Left lung (tissue), 10 donors: ENCODE data around the gene PMFBP1. TPM values are rescaled to one million over a fixed set of nuclear protein-coding genes. Genes with fewer than 3 reads are reported as not detected.

Experiments used
- ATAC-seq: fragments of 200-7000 bp; cut with Tn5 transposase; one replicate; pipeline ENCODE4 v1.9.1; 2020; ENCODE audit warnings: moderate library complexity
- DNase-seq, 4 donors: peaks; one replicate each; pipeline ENCODE4 v3.0.0-alpha.2; 2013 to 2020
- H3K27ac ChIP-seq, 2 donors: fragments of 200-600 bp; sonication (generic) in 1 of 2; one replicate each; pipeline versions ENCODE4 v1.5.0 to v1.8.0; 2020 to 2021
- H3K27me3 ChIP-seq, 2 donors: fragments of 200-600 bp; sonication (generic) in 1 of 2; one replicate each; pipeline versions ENCODE4 v1.5.0 to v1.8.0; 2020 to 2021
- H3K36me3 ChIP-seq, 2 donors: fragments of 200-600 bp; sonication (generic) in 1 of 2; one replicate each; pipeline versions ENCODE4 v1.5.0 to v1.8.0; 2020 to 2021
- H3K4me1 ChIP-seq, 2 donors: fragments of 200-600 bp; one replicate each; pipeline ENCODE4 v1.8.0; 2021
- H3K4me3 ChIP-seq, 2 donors: fragments of 200-600 bp; sonication (generic) in 1 of 2; one replicate each; pipeline versions ENCODE4 v1.5.0 to v1.8.0; 2020 to 2021; ENCODE audit warnings: mild to moderate bottlenecking in 1 of 2
- H3K9me3 ChIP-seq, 2 donors: fragments of 200-600 bp; sonication (generic) in 1 of 2; one replicate each; pipeline versions ENCODE4 v1.5.0 to v1.8.0; 2020 to 2021
- CTCF ChIP-seq, 2 donors: fragments of 200-600 bp; sonication (generic) in 1 of 2; IDR thresholded peaks; one replicate each; pipeline versions ENCODE4 v1.5.0 to v1.8.0; 2021; ENCODE audit warnings: antibody characterized with exemption in 2 of 2
- intact Hi-C, 2 donors: fragments of 100-400 bp; cut with DNase I; formaldehyde crosslinking; loops; one replicate each; pipeline versions ENCODE4 v1.11.2 to v1.14.2; 2022
- polyA plus RNA-seq, 6 donors: library from polyadenylated mRNA; unstranded; fragments of 120-200 nt; gene quantifications; one replicate each; pipeline ENCODE4 v1.2.1, GENCODE V29; 2013; ENCODE audit not compliant: insufficient read length in 6 of 6
- total RNA-seq, 2 donors: library from RNA; stranded (reverse); fragmentation: NEBNext Ultra II Directional; extraction: Animal tissue kit (Norgen Biotek cat#: 25700); gene quantifications; one replicate each; pipeline ENCODE4 v1.2.1, GENCODE V29; 2021
- donor health status: DM: no; HTN: yes; CAD: no.
- donor health status: DM: no; HTN: no; CAD: no.

Gene PMFBP1
- total and polyA plus RNA-seq, 8 donors: 0.47 to 6.5 (median 4.9) TPM

DNA sequence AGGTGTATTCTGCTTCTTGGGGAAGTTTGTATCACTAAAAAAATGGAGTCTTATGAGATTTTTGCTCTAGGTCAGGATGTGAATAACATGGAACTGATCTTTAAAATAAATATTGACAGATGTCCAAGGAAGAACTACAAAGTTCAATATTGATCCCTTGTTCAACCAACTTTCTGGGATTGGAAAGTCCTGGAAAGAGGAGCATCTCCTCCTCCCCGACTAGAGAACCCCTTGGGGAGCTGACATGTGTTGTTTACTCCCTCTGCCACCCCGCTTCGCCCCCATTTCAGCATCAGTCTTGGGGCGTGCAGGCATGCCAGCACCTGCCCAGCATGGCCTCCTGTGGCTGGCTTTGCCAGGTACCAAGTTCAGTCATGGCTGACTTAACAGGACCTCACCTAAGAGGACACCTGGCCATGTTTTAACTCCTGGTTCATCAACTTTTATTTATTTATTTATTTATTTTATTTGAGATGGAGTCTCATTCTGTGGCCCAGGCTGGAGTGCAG, 33.8 kb downstream of the PMFBP1 start:
- no peaks in the 10 kb centered on the region for H3K27me3 ChIP-seq
- H3K4me3 ChIP-seq: no peak overlapping the region
- DNase-seq (no peak), ATAC-seq (no peak)
- H3K36me3 ChIP-seq: no peaks in the 10 kb centered on the region
- no peak overlapping the region for H3K27ac ChIP-seq
- no peak for TF ChIP-seq CTCF (IDR thresholded peaks at IDR 0.05)
- no peaks in the 10 kb centered on the region for H3K4me1 ChIP-seq
- no peaks in the 10 kb centered on the region for H3K9me3 ChIP-seq
- intact Hi-C loops: no loop called here

GRCh38 chr16:72137380-72138063, 34.4 kb downstream of the PMFBP1 start:
- ATAC-seq: no peak
- no peaks in the 10 kb centered on the region for H3K9me3 ChIP-seq
- intact Hi-C loops: no loop called here

GRCh38 chr16:72134507-72134906, 37.4 kb downstream of the PMFBP1 start:
- DNase-seq: no peak
- TF ChIP-seq CTCF (IDR thresholded peaks at IDR 0.05): no peak
- H3K27ac ChIP-seq: no peak overlapping the region
- no peaks in the 10 kb centered on the region for H3K27me3 ChIP-seq
- no peak for ATAC-seq
- H3K4me1 ChIP-seq: no peaks in the 10 kb centered on the region
- H3K36me3 ChIP-seq: no peaks in the 10 kb centered on the region
- H3K9me3 ChIP-seq: no peaks in the 10 kb centered on the region
- H3K4me3 ChIP-seq: no peak overlapping the region
- intact Hi-C loops: no loop called here

More at GRCh38 chr16:72137380-72138063, 34.4 kb downstream of the PMFBP1 start:
- Histone ChIP-seq H3K4me3 (no peak overlapping the region), H3K27ac (no peak overlapping the region), H3K36me3 (no peaks in the 10 kb centered on the region), H3K4me1 (no peaks in the 10 kb centered on the region), H3K27me3 (no peaks in the 10 kb centered on the region)
- TF ChIP-seq CTCF (IDR thresholded peaks at IDR 0.05): no peak
- DNase-seq: peak in 1 of 4 donors; percentile 63

- Histone ChIP-seq H3K36me3 (no peaks in the 10 kb centered on the region), H3K27me3 (no peaks in the 10 kb centered on the region), H3K4me1 (no peaks in the 10 kb centered on the region), H3K27ac (no peak overlapping the region), H3K4me3 (no peak overlapping the region), H3K9me3 (no peaks in the 10 kb centered on the region)
- no peak for ATAC-seq
- DNase-seq: no peak
- TF ChIP-seq CTCF (IDR thresholded peaks at IDR 0.05): no peak
- intact Hi-C loops: no loop called here
These were observed 39.2 kb downstream of the PMFBP1 start for GRCh38 chr16:72132726-72133125.

GRCh38 chr16:72131036-72131435, 40.9 kb downstream of the PMFBP1 start:
- H3K27me3 ChIP-seq: no peaks in the 10 kb centered on the region
- TF ChIP-seq CTCF (IDR thresholded peaks at IDR 0.05): no peak
- H3K4me1 ChIP-seq: peaks cover 0 to 4% of the 10 kb centered on the region in 2 donors
- H3K4me3 ChIP-seq: no peak overlapping the region
- ATAC-seq (peak; percentile 34), DNase-seq (no peak)
- H3K27ac ChIP-seq: no peak overlapping the region
- H3K9me3 ChIP-seq: no peaks in the 10 kb centered on the region
- intact Hi-C loops: no loop called here
- H3K36me3 ChIP-seq: no peaks in the 10 kb centered on the region
